ENCODE results near the gene ZBTB48.

DNA sequence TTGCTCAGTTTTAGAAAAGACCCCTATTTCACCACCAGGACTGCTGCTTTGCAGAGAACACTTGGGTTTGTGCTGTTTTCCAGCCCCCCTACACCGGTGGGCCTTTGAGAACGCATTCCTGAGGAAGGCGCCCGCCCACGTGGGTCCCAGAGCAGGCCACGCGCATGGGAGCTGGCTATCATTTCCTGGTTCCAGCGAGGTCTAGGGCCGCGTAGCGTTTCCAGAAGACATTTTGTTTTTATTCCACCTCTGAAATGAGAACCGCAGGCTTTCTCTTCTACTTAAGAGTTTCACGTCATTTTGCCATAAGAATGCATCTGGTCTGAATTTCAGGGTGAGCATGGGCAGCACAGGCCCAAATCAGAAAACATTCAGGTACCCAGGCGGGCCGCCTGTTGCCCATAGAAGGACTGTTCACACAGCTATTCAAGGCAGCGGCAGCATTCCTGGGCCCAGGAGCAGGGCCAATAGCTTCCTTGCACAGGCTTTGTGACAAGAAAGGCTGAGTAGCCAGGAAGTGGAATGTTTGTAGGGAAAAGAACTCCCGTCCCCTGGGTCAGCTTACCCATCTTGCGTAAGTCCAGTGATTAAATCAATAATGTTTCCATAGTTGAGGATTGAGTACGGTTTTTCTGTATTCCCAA, 24.2 kb downstream of the ZBTB48 start:
- no peak for TF ChIP-seq POLR2A (IDR thresholded peaks at IDR 0.05; ENCODE audit: low read depth, low read length)
- no peak for TF ChIP-seq POLR2AphosphoS5 (IDR thresholded peaks at IDR 0.05; ENCODE audit: low read depth, low read length)
